CD8-positive, alpha-beta memory T cell (primary cell): ENCODE data around the gene DRGX. TPM values are rescaled to one million over a fixed set of nuclear protein-coding genes. Genes with fewer than 3 reads are reported as not detected.

ENCODE experiments used
- CTCF ChIA-PET: fragments of 350-600 bp; sonication (Branson Sonifier 250); formaldehyde crosslinking; loops from one replicate; lab custom pipeline; 2021; ENCODE audit warnings: antibody characterized with exemption; lab: Charles Lee
- POLR2A ChIA-PET: fragments of 350-600 bp; sonication (Branson Sonifier 250); formaldehyde crosslinking; loops from one replicate; lab custom pipeline; 2021; ENCODE audit warnings: antibody characterized with exemption; lab: Charles Lee
- DNase-seq, 5 donors: peaks; one replicate each; pipeline versions ENCODE4 v3.0.0 to v3.0.0-alpha.2; 2020 to 2022; ENCODE audit warnings: mixed read lengths in 1 of 5
- H3K27ac ChIP-seq: one replicate; pipeline ENCODE4 v1.7.0; 2013; ENCODE audit warnings: low read depth, mild to moderate bottlenecking, low read length, moderate library complexity
- H3K27me3 ChIP-seq: 2 replicates; pipeline ENCODE4 v1.7.0; 2013; ENCODE audit warnings: low read length, mild to moderate bottlenecking; ENCODE audit not compliant: insufficient read depth, poor library complexity, severe bottlenecking
- H3K36me3 ChIP-seq: 2 replicates; pipeline ENCODE4 v1.7.0; 2013; ENCODE audit warnings: mild to moderate bottlenecking, low read length, moderate library complexity; ENCODE audit not compliant: insufficient read depth
- H3K4me1 ChIP-seq: 2 replicates; pipeline ENCODE4 v1.7.0; 2013; ENCODE audit warnings: mild to moderate bottlenecking, low read length, moderate library complexity; ENCODE audit not compliant: insufficient read depth
- H3K4me3 ChIP-seq: 2 replicates; pipeline ENCODE4 v1.7.0; 2013; ENCODE audit warnings: mild to moderate bottlenecking, low read length
- H3K9me3 ChIP-seq: 2 replicates; pipeline ENCODE4 v1.7.0; 2013; ENCODE audit warnings: mild to moderate bottlenecking, low read length
- H3K27ac Mint-ChIP-seq, 8 donors: one replicate each; pipeline ENCODE4 v1.8.0; 2020 to 2021; ENCODE audit warnings: mixed read lengths in 8 of 8, mild to moderate bottlenecking in 6 of 8, inconsistent platforms in 3 of 8, moderate library complexity in 3 of 8
- H3K27me3 Mint-ChIP-seq, 2 donors: one replicate each; pipeline ENCODE4 v1.8.0; 2020 to 2021; ENCODE audit warnings: mixed read lengths in 2 of 2, mild to moderate bottlenecking in 1 of 2, moderate library complexity in 1 of 2
- H3K36me3 Mint-ChIP-seq, 3 donors: one replicate each; pipeline ENCODE4 v1.8.0; 2020 to 2021; ENCODE audit warnings: mixed read lengths in 3 of 3, inconsistent platforms in 1 of 3, mild to moderate bottlenecking in 1 of 3
- H3K4me1 Mint-ChIP-seq, 3 donors: one replicate each; pipeline ENCODE4 v1.8.0; 2020 to 2021; ENCODE audit warnings: mixed read lengths in 3 of 3, inconsistent platforms in 1 of 3, mild to moderate bottlenecking in 1 of 3
- H3K4me3 Mint-ChIP-seq, 7 donors: one replicate each; pipeline ENCODE4 v1.8.0; 2020 to 2021; ENCODE audit warnings: mixed read lengths in 7 of 7, mild to moderate bottlenecking in 6 of 7, moderate library complexity in 4 of 7, inconsistent platforms in 2 of 7
- H3K9me3 Mint-ChIP-seq, 5 donors: one replicate each; pipeline ENCODE4 v1.8.0; 2020 to 2022; ENCODE audit warnings: mixed read lengths in 5 of 5, mild to moderate bottlenecking in 3 of 5, moderate library complexity in 2 of 5, inconsistent platforms in 1 of 5
- polyA plus RNA-seq: library from polyadenylated mRNA; unstranded; fragments of 300-500 nt; fragmentation: Illumina TruSeq; gene quantifications from one replicate; pipeline ENCODE4 v1.2.3, GENCODE V29; 2021
- total RNA-seq, 2 experiments: library from RNA; stranded (reverse); gene quantifications; one replicate each; pipeline ENCODE4 v1.2.3, GENCODE V29; 2021

Gene DRGX
- total and polyA plus RNA-seq, 3 experiments from 2014 or later, result not detected

DNA sequence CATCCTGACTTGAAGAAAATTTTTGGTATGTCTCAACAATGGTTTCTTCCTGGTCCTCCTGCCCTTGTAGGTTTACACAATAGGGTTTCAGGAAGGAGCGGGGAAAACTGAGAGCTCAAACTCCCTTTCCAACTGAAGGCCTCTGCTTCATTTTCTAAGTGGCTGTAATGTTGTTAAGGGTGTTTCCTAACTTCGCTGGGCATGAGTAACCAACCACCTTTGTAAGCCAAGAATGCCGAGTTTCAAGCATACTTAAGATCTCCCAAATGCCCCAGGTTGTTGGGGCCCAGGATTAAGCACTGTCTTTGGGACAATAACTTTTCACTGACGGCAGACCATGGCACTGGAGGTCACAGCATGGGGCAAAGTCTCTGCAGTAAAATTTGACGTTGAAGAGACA is 33.6 kb upstream of the DRGX start:
- ChIA-PET CTCF (interaction anchor here (1.3 kb wide), 1 partner anchor 15 kb away, joined by 5 read pairs; no protein-coding TSS in a partner anchor), POLR2A (no interaction called here)
- peaks cover 0 to 13% (median 1%) of the 10 kb centered on the region in 3 donors for H3K36me3 Mint-ChIP-seq
- Histone ChIP-seq H3K4me1 (no peaks in the 10 kb centered on the region), H3K4me3 (no peak overlapping the region), H3K27me3 (no peaks in the 10 kb centered on the region), H3K36me3 (no peaks in the 10 kb centered on the region), H3K27ac (no peak overlapping the region), H3K9me3 (no peaks in the 10 kb centered on the region)
- no peak for DNase-seq
- no peak overlapping the region for H3K27ac Mint-ChIP-seq
- no peaks in the 10 kb centered on the region for H3K4me1 Mint-ChIP-seq
- H3K4me3 Mint-ChIP-seq, result no peak overlapping the region
- H3K27me3 Mint-ChIP-seq, result peaks cover 17 to 24% of the 10 kb centered on the region in 2 donors
- H3K9me3 Mint-ChIP-seq, result peaks cover 5 to 14% (median 6%) of the 10 kb centered on the region in 5 donors

DNA sequence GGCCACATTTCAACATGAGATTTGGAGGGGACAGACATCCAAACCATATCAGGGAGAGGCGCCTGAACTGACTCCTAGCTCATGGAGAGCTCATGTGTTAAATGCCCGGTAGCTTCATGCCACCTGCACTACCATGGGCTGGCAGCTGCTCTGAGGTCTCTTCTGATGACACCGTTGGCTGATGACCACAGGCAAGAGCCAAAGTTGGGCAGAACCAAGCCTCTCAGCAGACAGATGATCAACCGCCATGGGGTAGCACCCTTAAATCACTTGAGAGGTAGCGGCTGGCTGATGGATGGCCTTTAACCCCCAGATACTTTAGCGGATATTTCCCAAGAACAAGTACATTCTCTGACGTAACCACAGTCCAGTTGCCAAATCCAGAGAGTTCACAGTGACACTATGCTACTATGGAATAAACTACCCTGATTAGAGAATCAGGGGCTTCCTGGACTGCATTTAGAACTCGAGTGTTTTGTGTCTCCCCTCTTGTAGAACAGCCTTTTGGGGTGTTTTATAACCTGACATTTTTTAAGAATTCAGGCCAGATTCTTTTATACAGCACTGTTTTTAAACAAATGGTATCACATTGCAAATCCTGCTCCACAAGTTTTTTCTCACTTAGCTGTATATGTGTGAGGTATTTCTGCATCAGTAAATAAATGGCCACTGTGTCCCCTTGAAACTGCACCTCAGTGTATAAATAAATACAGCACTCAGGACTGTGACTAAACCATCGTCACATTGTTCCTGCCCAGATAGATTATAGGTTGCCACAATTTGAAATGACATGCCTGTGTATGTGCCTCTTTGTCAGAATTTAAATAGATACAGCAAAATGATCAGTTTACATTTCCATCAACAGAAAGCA is 30.8 kb upstream of the DRGX start:
- no peak overlapping the region for H3K4me3 Mint-ChIP-seq
- no peaks in the 10 kb centered on the region for H3K4me1 ChIP-seq
- CTCF ChIA-PET, result no interaction called here
- no peaks in the 10 kb centered on the region for H3K9me3 ChIP-seq
- no peak overlapping the region for H3K27ac Mint-ChIP-seq
- H3K36me3 Mint-ChIP-seq, result peaks cover 0 to 1% (median 0%) of the 10 kb centered on the region in 3 donors
- H3K36me3 ChIP-seq, result no peaks in the 10 kb centered on the region
- no peak overlapping the region for H3K27ac ChIP-seq
- H3K27me3 Mint-ChIP-seq, result peaks cover 22 to 24% of the 10 kb centered on the region in 2 donors
- no peak overlapping the region for H3K4me3 ChIP-seq
- H3K27me3 ChIP-seq, result no peaks in the 10 kb centered on the region
- peaks cover 0 to 14% (median 7%) of the 10 kb centered on the region in 5 donors for H3K9me3 Mint-ChIP-seq
- POLR2A ChIA-PET, result no interaction called here
- no peak for DNase-seq
- no peaks in the 10 kb centered on the region for H3K4me1 Mint-ChIP-seq

DNA sequence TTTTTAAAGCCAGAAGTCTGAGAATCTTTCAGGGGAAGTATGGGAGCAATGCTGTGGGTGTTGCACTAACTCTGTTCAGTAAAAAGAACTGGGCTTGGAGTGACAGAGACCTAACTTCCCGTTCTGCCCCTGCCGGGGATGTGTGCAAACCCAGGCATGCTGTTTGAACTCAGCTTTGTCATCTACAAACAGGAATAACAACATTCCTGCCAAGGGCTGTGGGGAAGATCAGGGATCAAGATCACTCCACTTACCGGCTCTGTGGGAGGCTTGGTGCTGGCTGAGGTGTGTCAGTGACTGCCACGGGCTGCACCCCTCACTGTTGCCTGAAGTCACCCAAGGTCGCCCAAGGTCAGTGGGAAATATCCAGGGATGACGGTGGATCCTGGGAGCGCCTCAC is 23.1 kb upstream of the DRGX start:
- no peaks in the 10 kb centered on the region for H3K36me3 ChIP-seq
- Mint-ChIP-seq H3K4me1 (no peaks in the 10 kb centered on the region), H3K36me3 (no peaks in the 10 kb centered on the region), H3K27me3 (peaks cover 11 to 18% of the 10 kb centered on the region in 2 donors), H3K9me3 (peaks cover 0 to 6% (median 2%) of the 10 kb centered on the region in 5 donors), H3K4me3 (no peak overlapping the region), H3K27ac (no peak overlapping the region)
- DNase-seq, result no peak
- no peak overlapping the region for H3K27ac ChIP-seq
- ChIA-PET POLR2A (no interaction called here), CTCF (interaction anchor here (1.0 kb wide), 1 partner anchor 11 kb away, joined by 4 read pairs; no protein-coding TSS in a partner anchor)
- no peaks in the 10 kb centered on the region for H3K9me3 ChIP-seq
- no peaks in the 10 kb centered on the region for H3K4me1 ChIP-seq
- no peak overlapping the region for H3K4me3 ChIP-seq
- H3K27me3 ChIP-seq, result no peaks in the 10 kb centered on the region

- Histone ChIP-seq H3K36me3 (no peaks in the 10 kb centered on the region), H3K4me1 (no peaks in the 10 kb centered on the region), H3K27me3 (no peaks in the 10 kb centered on the region), H3K27ac (no peak overlapping the region), H3K9me3 (no peaks in the 10 kb centered on the region), H3K4me3 (no peak overlapping the region)
- Mint-ChIP-seq H3K27me3 (peaks cover 14 to 21% of the 10 kb centered on the region in 2 donors), H3K36me3 (no peaks in the 10 kb centered on the region), H3K27ac (no peak overlapping the region), H3K9me3 (peaks cover 0 to 4% (median 2%) of the 10 kb centered on the region in 5 donors), H3K4me1 (no peaks in the 10 kb centered on the region), H3K4me3 (no peak overlapping the region)
- no peak for DNase-seq
- ChIA-PET POLR2A (no interaction called here), CTCF (interaction anchor here (1.0 kb wide), 1 partner anchor 10 kb away, joined by 4 read pairs; no protein-coding TSS in a partner anchor)
Measured at GRCh38 chr10:49418328-49418727, 22.4 kb upstream of the DRGX start.

- Mint-ChIP-seq H3K36me3 (no peaks in the 10 kb centered on the region), H3K9me3 (peaks cover 0 to 2% (median 2%) of the 10 kb centered on the region in 5 donors), H3K27me3 (peaks cover 14 to 22% of the 10 kb centered on the region in 2 donors), H3K27ac (no peak overlapping the region), H3K4me1 (no peaks in the 10 kb centered on the region), H3K4me3 (no peak overlapping the region)
- ChIA-PET POLR2A (no interaction called here), CTCF (interaction anchor here (1.0 to 1.8 kb wide), 2 partner anchors 10 to 11 kb away, joined by 4 to 7 read pairs; no protein-coding TSS in a partner anchor)
- Histone ChIP-seq H3K27ac (no peak overlapping the region), H3K27me3 (no peaks in the 10 kb centered on the region), H3K4me1 (no peaks in the 10 kb centered on the region), H3K36me3 (no peaks in the 10 kb centered on the region), H3K9me3 (no peaks in the 10 kb centered on the region), H3K4me3 (no peak overlapping the region)
- no peak for DNase-seq
Measured at GRCh38 chr10:49418053-49418326, 22.1 kb upstream of the DRGX start.

GRCh38 chr10:49417311-49418052 is 21.6 kb upstream of the DRGX start:
- peaks cover 0 to 2% (median 0%) of the 10 kb centered on the region in 5 donors for H3K9me3 Mint-ChIP-seq
- no peak overlapping the region for H3K27ac Mint-ChIP-seq
- H3K4me3 Mint-ChIP-seq, result no peak overlapping the region
- Histone ChIP-seq H3K4me3 (no peak overlapping the region), H3K4me1 (no peaks in the 10 kb centered on the region), H3K27ac (no peak overlapping the region), H3K36me3 (no peaks in the 10 kb centered on the region), H3K9me3 (no peaks in the 10 kb centered on the region), H3K27me3 (no peaks in the 10 kb centered on the region)
- ChIA-PET POLR2A (no interaction called here), CTCF (interaction anchor here (1.8 kb wide), 1 partner anchor 10 kb away, joined by 7 read pairs; no protein-coding TSS in a partner anchor)
- H3K4me1 Mint-ChIP-seq, result no peaks in the 10 kb centered on the region
- H3K36me3 Mint-ChIP-seq, result no peaks in the 10 kb centered on the region
- no peak for DNase-seq
- peaks cover 14 to 20% of the 10 kb centered on the region in 2 donors for H3K27me3 Mint-ChIP-seq

DNA sequence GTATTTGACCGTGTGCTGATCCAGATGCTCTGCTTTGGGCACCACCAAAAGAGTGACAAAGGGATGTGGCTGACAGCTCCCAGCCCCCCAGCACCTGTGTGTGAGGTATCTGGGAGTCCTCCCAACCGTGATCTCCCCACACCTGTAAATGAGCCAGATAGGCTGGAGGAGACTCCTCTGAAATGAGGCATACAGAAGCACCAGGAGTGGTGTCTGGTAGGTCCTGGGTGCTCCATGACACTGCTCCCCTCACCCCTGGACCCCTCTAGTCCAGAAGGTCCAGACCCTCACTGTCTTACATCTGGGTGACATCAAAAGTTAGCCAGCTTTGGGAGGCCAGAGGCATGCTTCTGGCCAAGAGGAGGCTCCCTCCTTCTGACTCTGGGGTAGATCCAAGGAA is 20.0 kb upstream of the DRGX start:
- ChIA-PET POLR2A (no interaction called here), CTCF (interaction anchor here (2.0 kb wide), 1 partner anchor 13 kb away, joined by 5 read pairs; no protein-coding TSS in a partner anchor)
- H3K9me3 ChIP-seq, result no peaks in the 10 kb centered on the region
- H3K4me3 ChIP-seq, result no peak overlapping the region
- H3K9me3 Mint-ChIP-seq, result peaks cover 0 to 2% (median 0%) of the 10 kb centered on the region in 5 donors
- H3K36me3 Mint-ChIP-seq, result no peaks in the 10 kb centered on the region
- no peaks in the 10 kb centered on the region for H3K27me3 ChIP-seq
- no peaks in the 10 kb centered on the region for H3K36me3 ChIP-seq
- H3K27me3 Mint-ChIP-seq, result peaks cover 20 to 24% of the 10 kb centered on the region in 2 donors
- no peak overlapping the region for H3K27ac ChIP-seq
- H3K27ac Mint-ChIP-seq, result no peak overlapping the region
- DNase-seq, result no peak
- no peaks in the 10 kb centered on the region for H3K4me1 Mint-ChIP-seq
- H3K4me1 ChIP-seq, result no peaks in the 10 kb centered on the region
- no peak overlapping the region for H3K4me3 Mint-ChIP-seq

DNA sequence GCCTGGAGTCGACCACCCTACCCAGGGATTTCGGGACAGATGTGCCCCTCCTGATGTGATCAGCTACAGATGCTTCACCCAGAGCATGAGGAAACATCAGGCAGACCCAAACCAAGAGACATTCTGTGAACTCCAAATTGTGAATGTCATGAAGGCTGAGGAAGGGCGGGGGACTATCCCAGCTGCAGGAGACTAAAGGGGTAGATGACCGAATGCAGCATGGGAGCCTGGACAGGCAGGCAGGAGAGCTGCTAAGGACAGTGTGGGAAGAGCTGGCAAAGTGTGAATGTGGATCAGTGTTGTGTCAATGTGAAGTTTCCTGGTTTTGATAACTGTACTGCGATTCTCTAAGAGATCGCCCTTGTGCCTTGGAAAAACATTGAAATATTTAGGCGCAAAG is 19.2 kb upstream of the DRGX start:
- no peaks in the 10 kb centered on the region for H3K4me1 Mint-ChIP-seq
- Histone ChIP-seq H3K4me3 (no peak overlapping the region), H3K9me3 (no peaks in the 10 kb centered on the region), H3K27ac (no peak overlapping the region), H3K4me1 (no peaks in the 10 kb centered on the region), H3K36me3 (no peaks in the 10 kb centered on the region), H3K27me3 (no peaks in the 10 kb centered on the region)
- H3K4me3 Mint-ChIP-seq, result no peak overlapping the region
- ChIA-PET CTCF (interaction anchor here (2.0 kb wide), 1 partner anchor 14 kb away, joined by 5 read pairs; no protein-coding TSS in a partner anchor), POLR2A (interaction anchor here (0.7 kb wide), 1 partner anchor 149 kb away, joined by 3 read pairs; no protein-coding TSS in a partner anchor)
- no peaks in the 10 kb centered on the region for H3K36me3 Mint-ChIP-seq
- no peak overlapping the region for H3K27ac Mint-ChIP-seq
- no peak for DNase-seq
- no peaks in the 10 kb centered on the region for H3K9me3 Mint-ChIP-seq
- peaks cover 20 to 28% of the 10 kb centered on the region in 2 donors for H3K27me3 Mint-ChIP-seq
